ENCODE data around the gene MDGA2. TPM values are rescaled to one million over a fixed set of nuclear protein-coding genes. Genes with fewer than 3 reads are reported as not detected.

The MDGA2 gene
- total RNA-seq, 1 experiment from 2014 or later, result not detected

- Histone ChIP-seq H3K27me3 (replicated peaks) (no peaks in the 10 kb centered on the region), H3K36me3 (no peaks in the 10 kb centered on the region), H3K27ac (no peak overlapping the region), H3K4me3 (no peak overlapping the region), H3K4me1 (replicated peaks) (no peaks in the 10 kb centered on the region), H3K9me3 (replicated peaks) (no peaks in the 10 kb centered on the region)
- DNase-seq (ENCODE audit: low read depth in 1 of 2, low spot score in 2 of 2), result no peak
Observed at GRCh38 chr14:47103771-47104170, 571.6 kb downstream of the MDGA2 start.

- Histone ChIP-seq H3K27ac (no peak overlapping the region), H3K4me1 (replicated peaks) (no peaks in the 10 kb centered on the region), H3K36me3 (no peaks in the 10 kb centered on the region), H3K4me3 (no peak overlapping the region), H3K27me3 (replicated peaks) (no peaks in the 10 kb centered on the region), H3K9me3 (replicated peaks) (no peaks in the 10 kb centered on the region)
- no peak for DNase-seq (ENCODE audit: low read depth in 1 of 2, low spot score in 2 of 2)
Observed at GRCh38 chr14:47102472-47102871, 572.9 kb downstream of the MDGA2 start.

DNA sequence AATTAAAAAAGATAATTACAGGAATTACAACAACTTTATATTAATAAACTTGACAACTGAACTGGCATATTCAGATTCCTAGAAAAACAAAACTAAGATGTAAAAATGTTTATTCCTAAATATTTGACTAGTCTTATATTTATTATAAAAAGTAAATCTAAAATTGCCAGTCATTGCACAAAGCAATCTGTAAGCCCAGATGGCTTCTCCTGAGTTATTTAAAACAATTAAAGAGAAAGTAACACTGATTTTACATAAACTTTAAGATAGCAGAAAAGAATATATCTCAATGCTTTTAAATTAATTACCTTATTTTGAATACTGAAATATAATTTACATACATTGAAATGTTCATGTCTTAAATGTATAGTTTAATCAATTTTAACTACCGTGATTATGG is 589.7 kb downstream of the MDGA2 start:
- no peaks in the 10 kb centered on the region for H3K4me1 ChIP-seq (replicated peaks)
- no peak for DNase-seq (ENCODE audit: low read depth in 1 of 2, low spot score in 2 of 2)
- H3K27ac ChIP-seq, result no peak overlapping the region
- H3K9me3 ChIP-seq (replicated peaks), result no peaks in the 10 kb centered on the region
- no peak overlapping the region for H3K4me3 ChIP-seq
- H3K27me3 ChIP-seq (replicated peaks), result no peaks in the 10 kb centered on the region
- no peaks in the 10 kb centered on the region for H3K36me3 ChIP-seq

- H3K27me3 ChIP-seq (replicated peaks), result no peaks in the 10 kb centered on the region
- H3K27ac ChIP-seq, result no peak overlapping the region
- no peak overlapping the region for H3K4me3 ChIP-seq
- H3K9me3 ChIP-seq (replicated peaks), result no peaks in the 10 kb centered on the region
- H3K36me3 ChIP-seq, result no peaks in the 10 kb centered on the region
- H3K4me1 ChIP-seq (replicated peaks), result no peaks in the 10 kb centered on the region
- DNase-seq (ENCODE audit: low read depth in 1 of 2, low spot score in 2 of 2), result no peak
Observed at GRCh38 chr14:47065326-47065725, 610.1 kb downstream of the MDGA2 start.

GRCh38 chr14:47060050-47060449 is 615.4 kb downstream of the MDGA2 start:
- Histone ChIP-seq H3K27me3 (replicated peaks) (no peaks in the 10 kb centered on the region), H3K9me3 (replicated peaks) (no peaks in the 10 kb centered on the region), H3K36me3 (no peaks in the 10 kb centered on the region), H3K27ac (no peak overlapping the region), H3K4me1 (replicated peaks) (no peaks in the 10 kb centered on the region), H3K4me3 (no peak overlapping the region)
- DNase-seq (ENCODE audit: low read depth in 1 of 2, low spot score in 2 of 2), result no peak

- Histone ChIP-seq H3K27me3 (replicated peaks) (no peaks in the 10 kb centered on the region), H3K4me1 (replicated peaks) (no peaks in the 10 kb centered on the region), H3K27ac (no peak overlapping the region), H3K4me3 (no peak overlapping the region), H3K9me3 (replicated peaks) (no peaks in the 10 kb centered on the region), H3K36me3 (no peaks in the 10 kb centered on the region)
- no peak for DNase-seq (ENCODE audit: low read depth in 1 of 2, low spot score in 2 of 2)
Observed at GRCh38 chr14:47057364-47057763, 618.0 kb downstream of the MDGA2 start.

DNA sequence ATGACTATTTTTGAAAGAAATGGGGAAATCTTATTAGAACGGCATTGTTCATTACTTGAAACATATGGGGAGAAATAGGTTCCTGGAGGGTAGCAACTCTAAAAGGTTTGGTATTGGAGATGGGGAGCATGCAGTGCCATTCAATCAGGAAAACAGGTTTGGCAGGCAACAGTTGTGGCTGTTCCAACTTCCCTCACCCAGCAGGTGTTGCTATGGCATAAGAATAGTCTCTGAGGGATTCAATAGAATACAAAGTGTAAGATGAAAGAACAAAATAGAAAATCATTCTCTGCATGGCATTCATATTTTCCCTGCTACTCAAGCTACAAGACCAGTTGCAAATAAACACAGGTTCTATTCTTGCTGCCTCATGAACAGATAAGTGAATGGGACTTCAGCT is 630.6 kb downstream of the MDGA2 start:
- Histone ChIP-seq H3K4me3 (no peak overlapping the region), H3K27ac (no peak overlapping the region), H3K36me3 (no peaks in the 10 kb centered on the region), H3K27me3 (replicated peaks) (no peaks in the 10 kb centered on the region), H3K4me1 (replicated peaks) (no peaks in the 10 kb centered on the region), H3K9me3 (replicated peaks) (no peaks in the 10 kb centered on the region)
- DNase-seq (ENCODE audit: low read depth in 1 of 2, low spot score in 2 of 2), result no peak

GRCh38 chr14:47040550-47040949 is 634.9 kb downstream of the MDGA2 start:
- H3K4me3 ChIP-seq, result no peak overlapping the region
- no peaks in the 10 kb centered on the region for H3K9me3 ChIP-seq (replicated peaks)
- H3K4me1 ChIP-seq (replicated peaks), result no peaks in the 10 kb centered on the region
- no peaks in the 10 kb centered on the region for H3K27me3 ChIP-seq (replicated peaks)
- no peaks in the 10 kb centered on the region for H3K36me3 ChIP-seq
- DNase-seq (ENCODE audit: low read depth in 1 of 2, low spot score in 2 of 2), result no peak
- H3K27ac ChIP-seq, result no peak overlapping the region

DNA sequence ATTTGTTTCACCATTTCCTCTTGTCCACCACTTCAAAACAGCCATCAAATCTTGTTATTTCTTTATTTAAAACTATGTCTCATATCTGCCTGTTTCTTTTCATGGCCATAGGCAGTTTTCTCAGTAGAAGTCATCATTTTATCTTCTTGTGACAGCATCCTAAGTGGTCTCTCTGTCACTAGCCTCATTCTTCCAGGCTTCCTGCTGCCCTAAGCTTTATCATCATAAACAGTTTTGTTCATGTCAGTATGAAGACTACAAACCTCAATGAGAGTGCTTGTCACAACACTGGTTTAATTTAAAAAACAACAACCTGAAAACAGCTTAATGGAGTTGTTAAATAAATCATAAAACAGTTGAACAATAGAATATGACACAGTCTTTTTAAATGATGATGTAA is 636.1 kb downstream of the MDGA2 start:
- no peak overlapping the region for H3K27ac ChIP-seq
- H3K9me3 ChIP-seq (replicated peaks), result no peaks in the 10 kb centered on the region
- no peaks in the 10 kb centered on the region for H3K4me1 ChIP-seq (replicated peaks)
- no peak for DNase-seq (ENCODE audit: low read depth in 1 of 2, low spot score in 2 of 2)
- no peak overlapping the region for H3K4me3 ChIP-seq
- H3K36me3 ChIP-seq, result no peaks in the 10 kb centered on the region
- H3K27me3 ChIP-seq (replicated peaks), result no peaks in the 10 kb centered on the region

GRCh38 chr14:47022721-47023120 is 652.7 kb downstream of the MDGA2 start:
- no peaks in the 10 kb centered on the region for H3K36me3 ChIP-seq
- no peaks in the 10 kb centered on the region for H3K4me1 ChIP-seq (replicated peaks)
- no peak overlapping the region for H3K4me3 ChIP-seq
- H3K27ac ChIP-seq, result no peak overlapping the region
- H3K9me3 ChIP-seq (replicated peaks), result no peaks in the 10 kb centered on the region
- no peaks in the 10 kb centered on the region for H3K27me3 ChIP-seq (replicated peaks)
- DNase-seq (ENCODE audit: low read depth in 1 of 2, low spot score in 2 of 2), result no peak

DNA sequence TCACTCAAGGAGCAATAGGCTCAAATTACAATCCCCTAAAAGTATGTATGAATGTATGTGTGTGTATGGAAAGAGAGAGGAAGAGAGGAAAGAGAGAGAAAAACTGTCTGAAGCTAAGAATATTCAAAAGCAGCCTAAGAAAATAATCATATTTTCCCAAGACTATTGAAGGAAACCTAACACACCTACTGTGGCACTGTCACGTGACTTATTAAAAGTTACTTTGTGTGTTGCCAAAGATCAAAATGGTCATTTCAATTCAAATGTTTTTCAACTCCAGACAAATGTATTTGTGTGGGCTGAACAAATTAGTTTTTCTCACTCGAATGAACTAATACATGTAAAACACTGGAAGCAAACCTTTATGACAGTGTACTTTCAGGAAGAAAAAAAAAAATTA is 654.9 kb downstream of the MDGA2 start:
- no peak for DNase-seq (ENCODE audit: low read depth in 1 of 2, low spot score in 2 of 2)
- H3K4me3 ChIP-seq, result no peak overlapping the region
- no peaks in the 10 kb centered on the region for H3K36me3 ChIP-seq
- H3K27ac ChIP-seq, result no peak overlapping the region
- no peaks in the 10 kb centered on the region for H3K27me3 ChIP-seq (replicated peaks)
- H3K4me1 ChIP-seq (replicated peaks), result no peaks in the 10 kb centered on the region
- no peaks in the 10 kb centered on the region for H3K9me3 ChIP-seq (replicated peaks)

DNA sequence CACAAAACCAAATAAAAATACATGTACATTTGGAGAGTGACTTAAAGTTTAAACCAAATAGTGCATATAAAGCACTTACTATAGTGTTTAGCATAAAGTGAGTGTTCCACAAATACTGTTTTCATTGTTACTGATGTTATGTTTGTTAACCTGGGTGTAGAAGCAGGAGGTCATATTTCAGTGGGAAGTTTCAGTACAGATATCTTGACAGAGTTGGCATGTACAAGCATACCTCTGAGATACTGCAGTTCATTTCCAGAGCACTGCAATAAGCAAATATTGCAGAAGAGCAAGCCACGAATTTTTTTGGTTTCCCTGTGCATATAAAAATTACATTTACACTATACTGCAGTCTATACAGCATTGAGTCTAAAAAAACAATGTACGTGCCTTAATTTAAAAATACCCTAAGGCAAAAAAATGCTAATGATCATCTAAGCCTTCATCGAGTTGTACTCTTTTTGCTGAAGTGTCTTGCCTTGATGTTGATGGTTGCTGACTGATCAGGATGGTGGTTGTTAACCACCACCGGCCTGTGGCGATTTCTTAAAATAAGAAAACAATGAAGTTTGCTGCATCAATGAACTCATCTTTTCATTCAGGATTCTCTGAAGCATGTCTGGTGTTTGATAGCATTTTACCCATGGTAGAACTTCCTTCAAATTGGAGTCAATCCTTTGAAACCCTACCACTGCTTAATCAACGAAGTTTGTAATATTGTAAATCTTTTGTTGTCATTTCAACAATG is 662.7 kb downstream of the MDGA2 start:
- no peak overlapping the region for H3K4me3 ChIP-seq
- no peaks in the 10 kb centered on the region for H3K36me3 ChIP-seq
- H3K27me3 ChIP-seq (replicated peaks), result no peaks in the 10 kb centered on the region
- H3K27ac ChIP-seq, result no peak overlapping the region
- no peaks in the 10 kb centered on the region for H3K4me1 ChIP-seq (replicated peaks)
- DNase-seq (ENCODE audit: low read depth in 1 of 2, low spot score in 2 of 2), result no peak
- no peaks in the 10 kb centered on the region for H3K9me3 ChIP-seq (replicated peaks)

GRCh38 chr14:47009615-47010014 is 665.8 kb downstream of the MDGA2 start:
- Histone ChIP-seq H3K36me3 (no peaks in the 10 kb centered on the region), H3K9me3 (replicated peaks) (no peaks in the 10 kb centered on the region), H3K27ac (no peak overlapping the region), H3K4me3 (no peak overlapping the region), H3K4me1 (replicated peaks) (no peaks in the 10 kb centered on the region), H3K27me3 (replicated peaks) (no peaks in the 10 kb centered on the region)
- DNase-seq (ENCODE audit: low read depth in 1 of 2, low spot score in 2 of 2), result no peak

DNA sequence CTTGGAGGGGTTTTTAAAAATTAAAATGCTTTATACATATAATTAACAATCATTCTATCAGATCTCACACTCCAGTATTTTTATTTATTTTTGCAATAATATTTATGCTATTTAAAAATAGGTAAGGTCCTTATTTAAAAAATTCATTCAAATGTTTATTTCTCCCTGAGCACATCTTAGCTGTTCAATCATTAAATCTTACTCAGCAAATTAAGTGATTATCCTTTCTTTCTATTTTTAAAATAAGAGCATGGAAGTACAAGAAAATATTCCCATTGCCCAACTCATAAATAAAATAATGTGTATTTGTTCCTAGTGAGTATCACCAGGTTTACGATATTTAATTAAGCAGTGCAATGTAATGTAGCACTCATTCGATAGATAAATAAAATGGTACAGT is 666.7 kb downstream of the MDGA2 start:
- H3K9me3 ChIP-seq (replicated peaks), result no peaks in the 10 kb centered on the region
- no peak overlapping the region for H3K27ac ChIP-seq
- no peaks in the 10 kb centered on the region for H3K27me3 ChIP-seq (replicated peaks)
- H3K4me3 ChIP-seq, result no peak overlapping the region
- DNase-seq (ENCODE audit: low read depth in 1 of 2, low spot score in 2 of 2), result no peak
- H3K4me1 ChIP-seq (replicated peaks), result no peaks in the 10 kb centered on the region
- H3K36me3 ChIP-seq, result no peaks in the 10 kb centered on the region

GRCh38 chr14:46999661-47000060 is 675.7 kb downstream of the MDGA2 start:
- no peaks in the 10 kb centered on the region; the same call in 1 of the 2 replicates for H3K9me3 ChIP-seq (replicated peaks)
- H3K27me3 ChIP-seq (replicated peaks), result no peaks in the 10 kb centered on the region
- DNase-seq (ENCODE audit: low read depth in 1 of 2, low spot score in 2 of 2), result no peak
- no peaks in the 10 kb centered on the region for H3K36me3 ChIP-seq
- H3K4me3 ChIP-seq, result no peak overlapping the region
- H3K4me1 ChIP-seq (replicated peaks), result no peaks in the 10 kb centered on the region
- no peak overlapping the region for H3K27ac ChIP-seq

Measured in SJSA1 (cell line).